ENCODE data around the gene DBF4B.

DNA sequence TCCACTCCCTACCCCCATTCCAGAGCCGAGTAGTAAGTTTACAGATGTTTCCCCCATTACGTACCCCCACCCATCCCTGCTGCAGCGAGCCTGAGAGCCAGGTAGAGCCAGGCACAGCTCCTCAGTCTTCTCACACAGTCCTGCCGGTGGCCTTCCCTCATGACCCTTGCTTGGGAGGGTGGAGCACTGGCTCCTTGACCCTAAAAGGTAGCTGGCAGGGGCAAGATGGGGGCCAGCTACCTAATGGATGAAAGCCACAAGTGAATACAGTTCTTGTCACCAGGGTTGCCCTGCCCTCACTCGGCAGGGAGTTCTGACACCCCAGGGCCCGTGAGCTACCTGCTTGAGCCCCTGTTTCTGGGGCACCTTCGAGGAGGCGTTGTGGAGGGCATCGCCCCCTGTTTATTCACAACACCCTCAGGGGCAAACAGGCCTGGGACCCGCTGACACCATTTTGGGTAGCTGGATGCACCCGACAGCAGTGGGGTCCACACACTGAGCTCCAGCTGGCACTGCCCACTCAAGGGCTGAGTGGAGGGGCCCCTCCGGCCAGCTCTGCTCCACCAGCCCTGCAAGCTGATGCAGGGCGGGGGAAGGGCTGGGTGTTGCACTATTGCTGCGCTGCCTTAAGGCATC is 72.5 kb downstream of the DBF4B start:
- TF ChIP-seq CTCF (IDR thresholded peaks at IDR 0.05) (no peak), POLR2A (IDR thresholded peaks at IDR 0.05) (no peak), EP300 (IDR thresholded peaks at IDR 0.05) (no peak), POLR2AphosphoS5 (IDR thresholded peaks at IDR 0.05) (no peak)

Measured in sigmoid colon (tissue), 4 donors.